Transverse colon (tissue), 4 donors: ENCODE data around the gene CEP170B. TPM values are rescaled to one million over a fixed set of nuclear protein-coding genes. Genes with fewer than 3 reads are reported as not detected.

Experiments used
- DNase-seq: peaks from one replicate; pipeline ENCODE4 v3.0.0-alpha.2; 2019
- H3K27ac ChIP-seq, 4 donors: fragments of 200-600 bp; sonication (generic); 2 replicates each; pipeline ENCODE4 v1.5.1; 2016 to 2018; ENCODE audit warnings: inconsistent platforms in 4 of 4
- H3K27me3 ChIP-seq: fragments of 200-600 bp; sonication (generic); 2 replicates; pipeline ENCODE4 v1.5.1; 2017; ENCODE audit warnings: inconsistent platforms
- H3K36me3 ChIP-seq, 4 donors: fragments of 200-600 bp; sonication (generic); 2 replicates each; pipeline ENCODE4 v1.5.1; 2017 to 2019; ENCODE audit warnings: inconsistent platforms in 4 of 4
- H3K4me1 ChIP-seq, 4 donors: fragments of 200-600 bp; sonication (generic); 2 replicates each; pipeline ENCODE4 v1.5.1; 2017 to 2020; ENCODE audit warnings: inconsistent platforms in 4 of 4
- H3K4me3 ChIP-seq, 4 donors: fragments of 200-600 bp; sonication (generic); 1 replicate in 1 of 4; 2 replicates in 3 of 4; pipeline versions ENCODE4 v1.5.1 to v1.6.1; 2017 to 2019; ENCODE audit warnings: inconsistent platforms in 4 of 4
- H3K9me3 ChIP-seq, 2 donors: fragments of 200-600 bp; sonication (generic); 2 replicates each; pipeline ENCODE4 v1.5.1; 2017 to 2019; ENCODE audit warnings: inconsistent platforms in 2 of 2
- EP300 ChIP-seq: sonication (generic); formaldehyde crosslinking; IDR thresholded peaks from one replicate; pipeline ENCODE4 v1.6.1; 2017; ENCODE audit warnings: antibody characterized with exemption, low read depth
- POLR2A ChIP-seq: fragments of 450-650 bp; IDR thresholded peaks from one replicate; pipeline ENCODE4 v1.6.1; 2016; ENCODE audit warnings: antibody characterized with exemption, mild to moderate bottlenecking, moderate library complexity
- POLR2AphosphoS5 ChIP-seq, 3 donors: sonication (generic); formaldehyde crosslinking; IDR thresholded peaks; one replicate each; pipeline ENCODE4 v1.6.1; 2016; ENCODE audit warnings: antibody characterized with exemption in 3 of 3
- WGBS, 2 donors: methylation state at CpG; one replicate each; pipeline ENCODE4 v1.1.5; 2018; ENCODE audit warnings: low coverage in 1 of 2; 5-methylcytosine and 5-hydroxymethylcytosine counted together
- in situ Hi-C, 4 donors: fragments of 200-750 bp; cut with MboI; loops; one replicate each; pipeline versions ENCODE4 v1.15.0 to v1.15.1; 2017; ENCODE audit warnings: low sequenced_read_pairs in 3 of 4, low pct_ligation_motif_present in 1 of 4, low pct_unique_long_range_greater_than_20kb in 1 of 4
- intact Hi-C: fragments of 100-400 bp; cut with DNase I; formaldehyde crosslinking; loops from one replicate; pipeline ENCODE4 v1.15.1; 2023; ENCODE audit warnings: low total_unique reads
- total RNA-seq, 4 donors: library from RNA; depleted of rRNA; stranded (reverse); fragments of >200 nt; gene quantifications; one replicate each; pipeline ENCODE4 v1.1.0, GENCODE V29; 2016
- TF ChIP-seq, protein P1 (sequence below), 5 experiments: fragments of 200-600 bp in 3 of 5; fragments of 450-650 bp in 2 of 5; sonication (generic) in 3 of 5; IDR thresholded peaks; 1 replicate in 2 of 5; 2 replicates in 3 of 5; pipeline ENCODE4 v1.5.1; 2016 to 2017; ENCODE audit warnings: antibody characterized with exemption in 5 of 5, inconsistent platforms in 3 of 5, mild to moderate bottlenecking in 2 of 5, moderate library complexity in 1 of 5

CEP170B gene
- total RNA-seq, 4 donors from 2014 or later: 56.0 to 195 (median 109) TPM

DNA sequence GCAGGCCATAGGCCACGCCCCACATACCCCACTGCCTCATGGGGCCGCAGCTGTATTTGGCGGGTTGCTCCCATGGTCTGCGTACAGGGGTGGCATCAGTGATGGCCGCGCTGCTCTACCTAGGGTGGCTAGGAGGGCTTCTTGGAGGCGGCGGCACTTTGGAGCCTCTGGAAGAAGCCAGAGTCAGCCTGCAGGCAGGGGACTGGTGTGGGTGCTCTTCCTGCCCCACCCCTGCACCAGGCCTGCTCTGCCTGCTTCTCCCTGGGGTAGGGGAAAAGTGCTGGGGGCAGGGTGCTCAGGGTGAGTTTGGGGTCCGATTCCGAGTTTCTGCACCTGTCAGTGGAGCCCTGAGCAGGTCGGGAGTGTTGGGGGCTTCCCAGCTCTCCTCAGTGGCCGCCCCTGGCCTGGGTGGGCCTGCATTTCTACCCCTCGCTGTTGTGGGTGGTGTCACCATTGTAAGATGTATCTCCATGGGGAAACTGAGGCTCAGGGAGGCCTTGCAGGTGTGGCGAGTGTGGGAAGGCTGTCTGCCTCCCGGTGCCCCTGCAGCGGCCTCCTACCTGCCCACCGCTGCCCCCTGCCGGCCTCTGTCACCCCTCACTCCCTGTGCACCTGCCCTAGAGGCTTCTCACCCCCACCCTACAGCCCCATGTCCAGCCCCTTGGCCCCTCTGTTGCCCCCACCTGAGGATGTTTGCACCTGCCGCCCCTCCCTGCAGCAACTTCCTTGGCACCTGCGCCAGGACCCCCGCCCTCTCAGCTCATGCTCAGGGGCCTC lies 5.5 kb downstream of the CEP170B start:
- 85% methylated on average over 20 of the region's 21 CpGs; no CpG with 5 or more reads in 1 of the 2 donors for WGBS, 2 donors
- intact Hi-C loops: no loop called here
- no peak for TF ChIP-seq EP300
- no peak for TF ChIP-seq POLR2A
- TF ChIP-seq, protein P1, sequence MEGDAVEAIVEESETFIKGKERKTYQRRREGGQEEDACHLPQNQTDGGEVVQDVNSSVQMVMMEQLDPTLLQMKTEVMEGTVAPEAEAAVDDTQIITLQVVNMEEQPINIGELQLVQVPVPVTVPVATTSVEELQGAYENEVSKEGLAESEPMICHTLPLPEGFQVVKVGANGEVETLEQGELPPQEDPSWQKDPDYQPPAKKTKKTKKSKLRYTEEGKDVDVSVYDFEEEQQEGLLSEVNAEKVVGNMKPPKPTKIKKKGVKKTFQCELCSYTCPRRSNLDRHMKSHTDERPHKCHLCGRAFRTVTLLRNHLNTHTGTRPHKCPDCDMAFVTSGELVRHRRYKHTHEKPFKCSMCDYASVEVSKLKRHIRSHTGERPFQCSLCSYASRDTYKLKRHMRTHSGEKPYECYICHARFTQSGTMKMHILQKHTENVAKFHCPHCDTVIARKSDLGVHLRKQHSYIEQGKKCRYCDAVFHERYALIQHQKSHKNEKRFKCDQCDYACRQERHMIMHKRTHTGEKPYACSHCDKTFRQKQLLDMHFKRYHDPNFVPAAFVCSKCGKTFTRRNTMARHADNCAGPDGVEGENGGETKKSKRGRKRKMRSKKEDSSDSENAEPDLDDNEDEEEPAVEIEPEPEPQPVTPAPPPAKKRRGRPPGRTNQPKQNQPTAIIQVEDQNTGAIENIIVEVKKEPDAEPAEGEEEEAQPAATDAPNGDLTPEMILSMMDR (IDR thresholded peaks at IDR 0.05): peak in 3 of 5 experiments; percentile 21 to 35 (median 31)
- no peak for TF ChIP-seq POLR2AphosphoS5 (IDR thresholded peaks at IDR 0.05)
- Histone ChIP-seq H3K4me3 (no peak overlapping the region), H3K36me3 (no peaks in the 10 kb centered on the region), H3K27ac (no peak overlapping the region), H3K9me3 (no peaks in the 10 kb centered on the region), H3K27me3 (no peaks in the 10 kb centered on the region), H3K4me1 (peaks cover 11 to 19% (median 17%) of the 10 kb centered on the region in 4 donors)
- in situ Hi-C loops: no loop called here
- peak; percentile 44 for DNase-seq

DNA sequence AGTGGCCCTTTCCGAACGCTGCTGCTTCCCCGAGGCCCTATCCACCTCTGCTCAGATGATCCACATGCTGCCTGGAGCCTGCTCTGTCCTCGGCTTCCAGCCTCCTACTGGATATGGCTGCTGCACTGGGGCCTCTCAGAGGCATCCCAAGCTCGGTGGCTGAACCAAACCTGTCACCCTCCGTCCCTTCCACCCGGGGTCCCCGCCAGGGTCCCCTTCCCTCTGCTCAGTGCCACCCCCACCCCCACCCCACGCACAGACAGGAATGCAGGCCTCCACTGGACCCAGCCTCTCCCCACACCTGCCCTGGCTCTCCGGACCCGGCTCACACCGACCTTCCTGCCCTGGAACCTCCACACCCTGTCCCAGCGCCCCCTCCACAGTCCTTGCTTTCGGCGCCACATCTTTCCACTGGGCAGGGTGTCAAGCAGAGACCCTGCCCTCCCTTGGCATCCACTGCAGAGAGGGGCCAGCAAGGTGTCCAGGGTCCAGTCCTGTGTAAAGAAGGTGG lies 6.1 kb downstream of the CEP170B start:
- no peaks in the 10 kb centered on the region for H3K36me3 ChIP-seq
- in situ Hi-C loops (no loop called here), intact Hi-C loops (no loop called here)
- H3K9me3 ChIP-seq: no peaks in the 10 kb centered on the region
- H3K4me3 ChIP-seq: no peak overlapping the region
- TF ChIP-seq POLR2A (no peak), POLR2AphosphoS5 (IDR thresholded peaks at IDR 0.05) (no peak), EP300 (no peak)
- TF ChIP-seq, protein P1 (IDR thresholded peaks at IDR 0.05): no peak
- no peak for DNase-seq
- H3K27ac ChIP-seq: no peak overlapping the region
- WGBS, 2 donors: 95% methylated on average over 15 of the region's 15 CpGs; no CpG with 5 or more reads in 1 of the 2 donors
- H3K4me1 ChIP-seq: peaks cover 9 to 16% (median 14%) of the 10 kb centered on the region in 4 donors
- H3K27me3 ChIP-seq: no peaks in the 10 kb centered on the region

DNA sequence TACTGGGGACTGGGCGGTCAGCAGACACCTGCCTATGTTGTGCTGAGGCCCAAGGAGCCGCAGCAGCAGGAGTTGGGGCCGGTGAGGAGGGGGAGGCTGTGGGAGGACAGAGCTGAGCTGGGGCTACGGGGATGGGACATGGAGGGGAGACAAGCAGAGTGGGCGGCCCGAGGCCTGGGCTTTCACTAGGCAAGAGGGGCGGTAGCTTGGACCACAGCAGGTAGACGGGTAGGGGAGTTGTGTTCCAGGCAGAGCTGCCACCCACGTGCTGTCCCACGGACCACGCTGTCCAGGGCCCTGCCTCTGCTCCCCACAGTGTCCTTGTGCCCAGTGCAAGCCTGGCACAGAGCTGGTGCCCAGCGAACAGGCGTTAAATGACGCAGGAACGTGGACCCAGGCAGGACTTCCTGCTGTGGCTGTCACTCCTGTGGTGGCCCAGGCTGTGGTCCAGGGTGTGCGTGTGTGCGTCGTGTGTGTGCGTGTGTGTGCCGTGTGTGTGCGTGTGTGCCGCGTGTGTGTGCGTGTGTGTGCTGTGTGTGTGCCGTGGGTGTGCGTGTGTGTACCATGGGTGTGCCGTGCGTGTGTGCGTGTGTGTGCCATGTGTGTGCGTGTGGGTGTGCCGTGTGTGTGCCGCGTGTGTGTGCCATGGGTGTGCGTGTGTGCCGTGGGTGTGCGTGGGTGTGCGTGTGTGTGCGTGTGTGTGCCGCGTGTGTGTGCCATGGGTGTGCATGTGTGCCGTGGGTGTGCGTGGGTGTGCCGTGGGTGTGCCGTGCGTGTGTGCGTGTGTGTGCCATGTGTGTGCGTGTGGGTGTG lies 6.8 kb downstream of the CEP170B start:
- Histone ChIP-seq H3K36me3 (no peaks in the 10 kb centered on the region), H3K9me3 (no peaks in the 10 kb centered on the region), H3K4me1 (peaks cover 4 to 9% (median 7%) of the 10 kb centered on the region in 4 donors), H3K27ac (no peak overlapping the region), H3K4me3 (no peak overlapping the region), H3K27me3 (no peaks in the 10 kb centered on the region)
- no peak for TF ChIP-seq POLR2AphosphoS5 (IDR thresholded peaks at IDR 0.05)
- TF ChIP-seq POLR2A: no peak
- no peak for TF ChIP-seq EP300
- TF ChIP-seq, protein P1 (IDR thresholded peaks at IDR 0.05): no peak
- in situ Hi-C loops: no loop called here
- intact Hi-C loops: no loop called here
- no peak for DNase-seq
- WGBS, 2 donors: 88 to 92% methylated on average over 4 to 44 of the region's 47 CpGs
